Peyer's patch (tissue), 4 donors: Measurements from ENCODE around the gene HSPA14.

Experiments used
- POLR2A ChIP-seq, 2 donors: fragments of 450-650 bp; IDR thresholded peaks; one replicate each; pipeline ENCODE4 v1.5.1; 2017; ENCODE audit warnings: antibody characterized with exemption in 2 of 2, mild to moderate bottlenecking in 2 of 2, moderate library complexity in 2 of 2
- TF ChIP-seq, protein P1 (sequence below), 6 experiments: fragments of 450-650 bp in 4 of 6; fragments of 200-600 bp in 2 of 6; sonication (generic) in 1 of 6; IDR thresholded peaks; one replicate each; pipeline ENCODE4 v1.5.1; 2017 to 2019; ENCODE audit warnings: antibody characterized with exemption in 6 of 6, mild to moderate bottlenecking in 3 of 6, moderate library complexity in 1 of 6

DNA sequence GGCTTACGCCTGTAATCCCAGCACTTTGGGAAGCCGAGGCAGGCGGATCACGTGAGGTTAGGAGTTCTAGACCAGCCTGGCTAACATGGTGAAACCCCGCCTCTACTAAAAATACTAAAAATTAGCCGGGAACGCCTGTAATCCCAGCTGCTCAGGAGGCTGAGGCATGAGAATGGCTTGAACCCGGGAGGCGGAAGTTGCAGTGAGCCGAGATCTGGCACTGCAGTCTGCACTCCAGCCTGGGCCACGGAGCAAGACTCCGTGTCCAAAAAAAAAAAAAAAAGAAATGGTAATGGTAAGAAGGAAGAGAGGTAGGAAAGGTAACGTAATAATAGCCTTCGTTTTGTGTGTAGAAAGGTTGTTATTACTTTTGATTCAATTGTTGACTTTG, 1.2 kb downstream of the HSPA14 start:
- TF ChIP-seq, protein P1, sequence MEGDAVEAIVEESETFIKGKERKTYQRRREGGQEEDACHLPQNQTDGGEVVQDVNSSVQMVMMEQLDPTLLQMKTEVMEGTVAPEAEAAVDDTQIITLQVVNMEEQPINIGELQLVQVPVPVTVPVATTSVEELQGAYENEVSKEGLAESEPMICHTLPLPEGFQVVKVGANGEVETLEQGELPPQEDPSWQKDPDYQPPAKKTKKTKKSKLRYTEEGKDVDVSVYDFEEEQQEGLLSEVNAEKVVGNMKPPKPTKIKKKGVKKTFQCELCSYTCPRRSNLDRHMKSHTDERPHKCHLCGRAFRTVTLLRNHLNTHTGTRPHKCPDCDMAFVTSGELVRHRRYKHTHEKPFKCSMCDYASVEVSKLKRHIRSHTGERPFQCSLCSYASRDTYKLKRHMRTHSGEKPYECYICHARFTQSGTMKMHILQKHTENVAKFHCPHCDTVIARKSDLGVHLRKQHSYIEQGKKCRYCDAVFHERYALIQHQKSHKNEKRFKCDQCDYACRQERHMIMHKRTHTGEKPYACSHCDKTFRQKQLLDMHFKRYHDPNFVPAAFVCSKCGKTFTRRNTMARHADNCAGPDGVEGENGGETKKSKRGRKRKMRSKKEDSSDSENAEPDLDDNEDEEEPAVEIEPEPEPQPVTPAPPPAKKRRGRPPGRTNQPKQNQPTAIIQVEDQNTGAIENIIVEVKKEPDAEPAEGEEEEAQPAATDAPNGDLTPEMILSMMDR (IDR thresholded peaks at IDR 0.05), result no peak
- no peak for TF ChIP-seq POLR2A (IDR thresholded peaks at IDR 0.05)
